ENCODE measurements around the gene NLRP9. TPM values are rescaled to one million over a fixed set of nuclear protein-coding genes. Genes with fewer than 3 reads are reported as not detected.

NLRP9 gene
- total RNA-seq, 1 experiment from 2014 or later: not detected

DNA sequence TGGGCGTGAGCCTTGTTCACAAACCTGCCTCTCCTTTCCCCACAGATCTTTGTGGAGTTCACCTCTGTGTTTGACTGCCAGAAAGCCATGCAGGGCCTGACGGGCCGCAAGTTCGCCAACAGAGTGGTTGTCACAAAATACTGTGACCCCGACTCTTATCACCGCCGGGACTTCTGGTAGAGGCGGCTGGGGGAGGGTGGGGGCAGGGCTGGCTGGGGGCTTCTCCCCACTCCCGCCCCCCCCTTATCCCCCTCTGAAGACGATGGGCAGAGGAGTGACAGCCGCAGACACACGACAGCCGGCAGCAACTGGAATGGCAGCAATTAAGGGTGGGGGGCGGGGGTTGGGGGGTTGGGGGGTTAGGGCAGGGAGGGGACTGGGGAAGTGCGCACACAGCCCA, 64.3 kb downstream of the NLRP9 start (continued):
- TF ChIP-seq, protein P1, sequence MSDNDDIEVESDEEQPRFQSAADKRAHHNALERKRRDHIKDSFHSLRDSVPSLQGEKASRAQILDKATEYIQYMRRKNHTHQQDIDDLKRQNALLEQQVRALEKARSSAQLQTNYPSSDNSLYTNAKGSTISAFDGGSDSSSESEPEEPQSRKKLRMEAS (CRISPR knock-in tag; IDR thresholded peaks at IDR 0.05): no peak
- TF ChIP-seq TEAD1 (CRISPR knock-in tag; IDR thresholded peaks at IDR 0.05) (no peak), SP1 (CRISPR knock-in tag; conservative IDR thresholded peaks at IDR 0.05) (no peak), FOXJ3 (CRISPR knock-in tag; IDR thresholded peaks at IDR 0.05; ENCODE audit: borderline replicate concordance) (no peak), TP53 (CRISPR knock-in tag; IDR thresholded peaks at IDR 0.05) (no peak)
- TF ChIP-seq, protein P2, sequence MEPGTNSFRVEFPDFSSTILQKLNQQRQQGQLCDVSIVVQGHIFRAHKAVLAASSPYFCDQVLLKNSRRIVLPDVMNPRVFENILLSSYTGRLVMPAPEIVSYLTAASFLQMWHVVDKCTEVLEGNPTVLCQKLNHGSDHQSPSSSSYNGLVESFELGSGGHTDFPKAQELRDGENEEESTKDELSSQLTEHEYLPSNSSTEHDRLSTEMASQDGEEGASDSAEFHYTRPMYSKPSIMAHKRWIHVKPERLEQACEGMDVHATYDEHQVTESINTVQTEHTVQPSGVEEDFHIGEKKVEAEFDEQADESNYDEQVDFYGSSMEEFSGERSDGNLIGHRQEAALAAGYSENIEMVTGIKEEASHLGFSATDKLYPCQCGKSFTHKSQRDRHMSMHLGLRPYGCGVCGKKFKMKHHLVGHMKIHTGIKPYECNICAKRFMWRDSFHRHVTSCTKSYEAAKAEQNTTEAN (CRISPR knock-in tag; IDR thresholded peaks at IDR 0.05): no peak
- TF ChIP-seq, protein P3, sequence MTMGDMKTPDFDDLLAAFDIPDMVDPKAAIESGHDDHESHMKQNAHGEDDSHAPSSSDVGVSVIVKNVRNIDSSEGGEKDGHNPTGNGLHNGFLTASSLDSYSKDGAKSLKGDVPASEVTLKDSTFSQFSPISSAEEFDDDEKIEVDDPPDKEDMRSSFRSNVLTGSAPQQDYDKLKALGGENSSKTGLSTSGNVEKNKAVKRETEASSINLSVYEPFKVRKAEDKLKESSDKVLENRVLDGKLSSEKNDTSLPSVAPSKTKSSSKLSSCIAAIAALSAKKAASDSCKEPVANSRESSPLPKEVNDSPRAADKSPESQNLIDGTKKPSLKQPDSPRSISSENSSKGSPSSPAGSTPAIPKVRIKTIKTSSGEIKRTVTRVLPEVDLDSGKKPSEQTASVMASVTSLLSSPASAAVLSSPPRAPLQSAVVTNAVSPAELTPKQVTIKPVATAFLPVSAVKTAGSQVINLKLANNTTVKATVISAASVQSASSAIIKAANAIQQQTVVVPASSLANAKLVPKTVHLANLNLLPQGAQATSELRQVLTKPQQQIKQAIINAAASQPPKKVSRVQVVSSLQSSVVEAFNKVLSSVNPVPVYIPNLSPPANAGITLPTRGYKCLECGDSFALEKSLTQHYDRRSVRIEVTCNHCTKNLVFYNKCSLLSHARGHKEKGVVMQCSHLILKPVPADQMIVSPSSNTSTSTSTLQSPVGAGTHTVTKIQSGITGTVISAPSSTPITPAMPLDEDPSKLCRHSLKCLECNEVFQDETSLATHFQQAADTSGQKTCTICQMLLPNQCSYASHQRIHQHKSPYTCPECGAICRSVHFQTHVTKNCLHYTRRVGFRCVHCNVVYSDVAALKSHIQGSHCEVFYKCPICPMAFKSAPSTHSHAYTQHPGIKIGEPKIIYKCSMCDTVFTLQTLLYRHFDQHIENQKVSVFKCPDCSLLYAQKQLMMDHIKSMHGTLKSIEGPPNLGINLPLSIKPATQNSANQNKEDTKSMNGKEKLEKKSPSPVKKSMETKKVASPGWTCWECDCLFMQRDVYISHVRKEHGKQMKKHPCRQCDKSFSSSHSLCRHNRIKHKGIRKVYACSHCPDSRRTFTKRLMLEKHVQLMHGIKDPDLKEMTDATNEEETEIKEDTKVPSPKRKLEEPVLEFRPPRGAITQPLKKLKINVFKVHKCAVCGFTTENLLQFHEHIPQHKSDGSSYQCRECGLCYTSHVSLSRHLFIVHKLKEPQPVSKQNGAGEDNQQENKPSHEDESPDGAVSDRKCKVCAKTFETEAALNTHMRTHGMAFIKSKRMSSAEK (CRISPR knock-in tag; IDR thresholded peaks at IDR 0.05; ENCODE audit: borderline replicate concordance): no peak

DNA sequence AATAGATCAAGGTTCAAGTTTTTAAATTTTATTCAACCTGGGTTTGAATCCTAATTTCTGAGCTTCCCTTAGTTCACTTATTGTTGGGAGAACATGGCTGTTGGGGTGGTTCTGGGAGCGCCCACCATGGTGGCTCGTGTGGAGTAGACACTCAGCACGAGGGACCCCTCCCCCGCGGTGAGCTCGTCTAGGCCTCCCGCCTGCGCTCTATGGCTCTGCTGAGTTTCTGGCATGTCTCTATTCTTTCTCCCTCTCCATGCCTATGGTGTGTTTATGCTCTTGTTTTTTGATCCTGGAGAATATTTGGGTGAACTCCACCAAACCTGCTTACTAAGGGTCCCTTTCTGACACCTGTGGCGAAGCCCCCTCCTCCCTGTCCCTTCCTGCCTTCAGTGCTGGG, 64.7 kb downstream of the NLRP9 start:
- TF ChIP-seq NR1H2 (CRISPR knock-in tag; IDR thresholded peaks at IDR 0.05): no peak
- TF ChIP-seq, protein P4, sequence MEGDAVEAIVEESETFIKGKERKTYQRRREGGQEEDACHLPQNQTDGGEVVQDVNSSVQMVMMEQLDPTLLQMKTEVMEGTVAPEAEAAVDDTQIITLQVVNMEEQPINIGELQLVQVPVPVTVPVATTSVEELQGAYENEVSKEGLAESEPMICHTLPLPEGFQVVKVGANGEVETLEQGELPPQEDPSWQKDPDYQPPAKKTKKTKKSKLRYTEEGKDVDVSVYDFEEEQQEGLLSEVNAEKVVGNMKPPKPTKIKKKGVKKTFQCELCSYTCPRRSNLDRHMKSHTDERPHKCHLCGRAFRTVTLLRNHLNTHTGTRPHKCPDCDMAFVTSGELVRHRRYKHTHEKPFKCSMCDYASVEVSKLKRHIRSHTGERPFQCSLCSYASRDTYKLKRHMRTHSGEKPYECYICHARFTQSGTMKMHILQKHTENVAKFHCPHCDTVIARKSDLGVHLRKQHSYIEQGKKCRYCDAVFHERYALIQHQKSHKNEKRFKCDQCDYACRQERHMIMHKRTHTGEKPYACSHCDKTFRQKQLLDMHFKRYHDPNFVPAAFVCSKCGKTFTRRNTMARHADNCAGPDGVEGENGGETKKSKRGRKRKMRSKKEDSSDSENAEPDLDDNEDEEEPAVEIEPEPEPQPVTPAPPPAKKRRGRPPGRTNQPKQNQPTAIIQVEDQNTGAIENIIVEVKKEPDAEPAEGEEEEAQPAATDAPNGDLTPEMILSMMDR (IDR thresholded peaks at IDR 0.05): no peak
- no peak for TF ChIP-seq ZNF671 (CRISPR knock-in tag; IDR thresholded peaks at IDR 0.05)
- no peaks in the 10 kb centered on the region for H3K27me3 Mint-ChIP-seq (ENCODE audit: low read depth)
- H3K4me1 Mint-ChIP-seq: peaks cover 47% of the 10 kb centered on the region
- H3K4me3 Mint-ChIP-seq: peak overlapping the region; percentile 49
- H3K27ac Mint-ChIP-seq: peak overlapping the region; percentile 85
- DNase-seq (ENCODE audit: low spot score) (no peak), ATAC-seq (no peak)
- ChIA-PET CTCF (interaction anchor here (0.8 to 1.7 kb wide), 4 partner anchors 19 to 49 kb away, joined by 3 to 8 read pairs (median 4); partner anchors contain the start of genes U2AF2 and ZNF784), POLR2A (no interaction called here)
- no peaks in the 10 kb centered on the region for H3K9me3 Mint-ChIP-seq
- peaks cover 38% of the 10 kb centered on the region for H3K36me3 Mint-ChIP-seq

DNA sequence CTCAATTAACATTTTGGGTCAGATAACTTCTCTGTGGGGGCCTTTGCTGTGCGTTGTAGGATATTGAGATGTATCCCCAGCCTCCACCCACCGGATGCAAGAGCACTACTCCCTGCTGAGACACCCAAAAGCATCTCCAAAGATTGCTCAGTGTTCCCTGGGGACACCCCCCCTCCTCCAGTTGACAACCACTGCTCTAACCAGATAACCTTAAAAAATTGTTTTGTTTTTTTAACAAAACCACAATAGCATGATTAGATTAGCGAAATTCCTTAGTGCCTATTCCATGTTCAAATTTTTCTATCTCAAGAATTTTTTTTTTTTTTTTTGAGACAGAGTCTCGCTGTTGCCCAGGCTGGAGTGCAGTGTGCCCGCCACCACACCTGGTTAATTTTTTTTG, 65.8 kb downstream of the NLRP9 start:
- ATAC-seq (no peak), DNase-seq (ENCODE audit: low spot score) (no peak)
- Mint-ChIP-seq H3K36me3 (peaks cover 39% of the 10 kb centered on the region), H3K4me3 (no peak overlapping the region), H3K4me1 (peaks cover 47% of the 10 kb centered on the region), H3K27me3 (ENCODE audit: low read depth) (no peaks in the 10 kb centered on the region), H3K9me3 (no peaks in the 10 kb centered on the region), H3K27ac (peak overlapping the region; percentile 79)
- CTCF ChIA-PET: interaction anchor here (0.8 to 3.5 kb wide), 4 partner anchors 15 to 66 kb away, joined by 4 to 57 read pairs (median 19); partner anchors contain the start of gene U2AF2
- POLR2A ChIA-PET: interaction anchor here (0.9 kb wide), 1 partner anchor 18 kb away, joined by 3 read pairs; the partner anchor contains the start of gene U2AF2
- no peak for TF ChIP-seq NR2C2 (CRISPR knock-in tag; IDR thresholded peaks at IDR 0.05)
- TF ChIP-seq, protein P5, sequence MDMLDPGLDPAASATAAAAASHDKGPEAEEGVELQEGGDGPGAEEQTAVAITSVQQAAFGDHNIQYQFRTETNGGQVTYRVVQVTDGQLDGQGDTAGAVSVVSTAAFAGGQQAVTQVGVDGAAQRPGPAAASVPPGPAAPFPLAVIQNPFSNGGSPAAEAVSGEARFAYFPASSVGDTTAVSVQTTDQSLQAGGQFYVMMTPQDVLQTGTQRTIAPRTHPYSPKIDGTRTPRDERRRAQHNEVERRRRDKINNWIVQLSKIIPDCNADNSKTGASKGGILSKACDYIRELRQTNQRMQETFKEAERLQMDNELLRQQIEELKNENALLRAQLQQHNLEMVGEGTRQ (CRISPR knock-in tag; IDR thresholded peaks at IDR 0.05): no peak
- TF ChIP-seq FOXP1 (CRISPR knock-in tag; IDR thresholded peaks at IDR 0.05; ENCODE audit: borderline replicate concordance): no peak
- TF ChIP-seq SMAD3 (CRISPR knock-in tag; IDR thresholded peaks at IDR 0.05; ENCODE audit: borderline replicate concordance): no peak
- TF ChIP-seq RORB (CRISPR knock-in tag; IDR thresholded peaks at IDR 0.05): no peak
- TF ChIP-seq CREM (CRISPR knock-in tag; IDR thresholded peaks at IDR 0.05): no peak
- TF ChIP-seq, protein P6, sequence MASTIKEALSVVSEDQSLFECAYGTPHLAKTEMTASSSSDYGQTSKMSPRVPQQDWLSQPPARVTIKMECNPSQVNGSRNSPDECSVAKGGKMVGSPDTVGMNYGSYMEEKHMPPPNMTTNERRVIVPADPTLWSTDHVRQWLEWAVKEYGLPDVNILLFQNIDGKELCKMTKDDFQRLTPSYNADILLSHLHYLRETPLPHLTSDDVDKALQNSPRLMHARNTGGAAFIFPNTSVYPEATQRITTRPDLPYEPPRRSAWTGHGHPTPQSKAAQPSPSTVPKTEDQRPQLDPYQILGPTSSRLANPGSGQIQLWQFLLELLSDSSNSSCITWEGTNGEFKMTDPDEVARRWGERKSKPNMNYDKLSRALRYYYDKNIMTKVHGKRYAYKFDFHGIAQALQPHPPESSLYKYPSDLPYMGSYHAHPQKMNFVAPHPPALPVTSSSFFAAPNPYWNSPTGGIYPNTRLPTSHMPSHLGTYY (CRISPR knock-in tag; IDR thresholded peaks at IDR 0.05): no peak
- TF ChIP-seq, protein P7, sequence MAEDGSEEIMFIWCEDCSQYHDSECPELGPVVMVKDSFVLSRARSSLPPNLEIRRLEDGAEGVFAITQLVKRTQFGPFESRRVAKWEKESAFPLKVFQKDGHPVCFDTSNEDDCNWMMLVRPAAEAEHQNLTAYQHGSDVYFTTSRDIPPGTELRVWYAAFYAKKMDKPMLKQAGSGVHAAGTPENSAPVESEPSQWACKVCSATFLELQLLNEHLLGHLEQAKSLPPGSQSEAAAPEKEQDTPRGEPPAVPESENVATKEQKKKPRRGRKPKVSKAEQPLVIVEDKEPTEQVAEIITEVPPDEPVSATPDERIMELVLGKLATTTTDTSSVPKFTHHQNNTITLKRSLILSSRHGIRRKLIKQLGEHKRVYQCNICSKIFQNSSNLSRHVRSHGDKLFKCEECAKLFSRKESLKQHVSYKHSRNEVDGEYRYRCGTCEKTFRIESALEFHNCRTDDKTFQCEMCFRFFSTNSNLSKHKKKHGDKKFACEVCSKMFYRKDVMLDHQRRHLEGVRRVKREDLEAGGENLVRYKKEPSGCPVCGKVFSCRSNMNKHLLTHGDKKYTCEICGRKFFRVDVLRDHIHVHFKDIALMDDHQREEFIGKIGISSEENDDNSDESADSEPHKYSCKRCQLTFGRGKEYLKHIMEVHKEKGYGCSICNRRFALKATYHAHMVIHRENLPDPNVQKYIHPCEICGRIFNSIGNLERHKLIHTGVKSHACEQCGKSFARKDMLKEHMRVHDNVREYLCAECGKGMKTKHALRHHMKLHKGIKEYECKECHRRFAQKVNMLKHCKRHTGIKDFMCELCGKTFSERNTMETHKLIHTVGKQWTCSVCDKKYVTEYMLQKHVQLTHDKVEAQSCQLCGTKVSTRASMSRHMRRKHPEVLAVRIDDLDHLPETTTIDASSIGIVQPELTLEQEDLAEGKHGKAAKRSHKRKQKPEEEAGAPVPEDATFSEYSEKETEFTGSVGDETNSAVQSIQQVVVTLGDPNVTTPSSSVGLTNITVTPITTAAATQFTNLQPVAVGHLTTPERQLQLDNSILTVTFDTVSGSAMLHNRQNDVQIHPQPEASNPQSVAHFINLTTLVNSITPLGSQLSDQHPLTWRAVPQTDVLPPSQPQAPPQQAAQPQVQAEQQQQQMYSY (CRISPR knock-in tag; IDR thresholded peaks at IDR 0.05): no peak
